HUES48 (cell line): Measurements from ENCODE around the gene AFAP1L2.

Source experiments
- H3K27ac ChIP-seq: one replicate; pipeline ENCODE4 v1.7.0; 2013; ENCODE audit warnings: low read depth, low read length, inconsistent platforms
- H3K27me3 ChIP-seq: 2 replicates; pipeline ENCODE4 v1.6.1; 2013; ENCODE audit warnings: mild to moderate bottlenecking, low read length; ENCODE audit not compliant: control insufficient read depth, insufficient read depth
- H3K36me3 ChIP-seq: 2 replicates; pipeline ENCODE4 v1.6.1; 2013; ENCODE audit warnings: low read length; ENCODE audit not compliant: control insufficient read depth, insufficient read depth
- H3K4me1 ChIP-seq: 2 replicates; pipeline ENCODE4 v1.6.1; 2013; ENCODE audit warnings: mild to moderate bottlenecking, low read length; ENCODE audit not compliant: control insufficient read depth, insufficient read depth
- H3K4me3 ChIP-seq: 2 replicates; pipeline ENCODE4 v1.5.1; 2013; ENCODE audit warnings: mild to moderate bottlenecking, low read depth, low read length
- H3K9ac ChIP-seq: 2 replicates; pipeline ENCODE4 v1.6.1; 2013; ENCODE audit warnings: mild to moderate bottlenecking, low read depth, low read length, moderate library complexity
- H3K9me3 ChIP-seq: 2 replicates; pipeline ENCODE4 v1.6.1; 2013; ENCODE audit warnings: low read length; ENCODE audit not compliant: control insufficient read depth, insufficient read depth

AFAP1L2 gene

DNA sequence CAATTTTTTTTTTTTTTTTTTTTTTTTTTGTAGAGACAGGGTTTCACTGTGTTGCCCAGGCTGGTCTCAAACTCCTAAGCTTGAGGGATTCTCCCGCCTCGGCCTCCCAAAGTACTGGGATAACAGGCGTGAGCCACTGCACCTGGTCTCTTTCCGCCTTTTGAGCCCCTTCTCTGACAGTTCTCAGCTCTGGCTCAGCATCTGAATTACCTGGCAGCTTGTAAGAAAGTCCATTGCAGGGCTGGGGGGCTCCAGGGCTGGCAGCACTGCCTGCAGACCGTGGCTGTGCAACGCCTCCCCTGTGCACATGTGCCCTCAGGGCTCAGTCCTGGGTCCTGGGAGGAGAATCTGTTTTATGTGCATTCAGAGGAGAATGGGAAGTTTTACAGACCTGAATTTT is 127.6 kb downstream of the AFAP1L2 start:
- Histone ChIP-seq H3K27me3 (no peaks in the 10 kb centered on the region), H3K9ac (no peak overlapping the region), H3K36me3 (no peaks in the 10 kb centered on the region), H3K9me3 (no peaks in the 10 kb centered on the region), H3K27ac (no peak overlapping the region), H3K4me3 (no peak overlapping the region), H3K4me1 (no peaks in the 10 kb centered on the region)

DNA sequence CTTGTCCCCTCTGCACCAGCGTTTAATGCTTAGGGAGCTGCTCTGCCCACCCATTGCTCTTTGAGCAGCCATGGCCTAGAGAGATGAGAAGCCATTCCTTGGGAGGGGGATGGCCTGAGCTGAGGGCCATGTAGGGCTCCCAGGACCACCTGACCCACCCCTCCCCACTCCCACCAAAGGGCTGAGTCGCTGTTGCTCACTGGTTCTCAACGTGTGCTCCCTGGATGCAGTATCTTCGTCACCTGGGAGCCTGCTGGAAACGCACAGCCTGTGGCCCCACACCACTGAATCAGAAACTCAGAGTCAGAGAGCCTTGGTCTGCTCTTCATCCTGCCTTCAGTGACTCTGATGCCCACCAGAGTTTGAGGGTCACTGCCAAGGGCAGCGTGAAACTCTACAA is 128.2 kb downstream of the AFAP1L2 start:
- no peaks in the 10 kb centered on the region for H3K27me3 ChIP-seq
- H3K27ac ChIP-seq = no peak overlapping the region
- no peaks in the 10 kb centered on the region for H3K4me1 ChIP-seq
- no peaks in the 10 kb centered on the region for H3K9me3 ChIP-seq
- no peaks in the 10 kb centered on the region for H3K36me3 ChIP-seq
- H3K4me3 ChIP-seq = no peak overlapping the region
- no peak overlapping the region for H3K9ac ChIP-seq

DNA sequence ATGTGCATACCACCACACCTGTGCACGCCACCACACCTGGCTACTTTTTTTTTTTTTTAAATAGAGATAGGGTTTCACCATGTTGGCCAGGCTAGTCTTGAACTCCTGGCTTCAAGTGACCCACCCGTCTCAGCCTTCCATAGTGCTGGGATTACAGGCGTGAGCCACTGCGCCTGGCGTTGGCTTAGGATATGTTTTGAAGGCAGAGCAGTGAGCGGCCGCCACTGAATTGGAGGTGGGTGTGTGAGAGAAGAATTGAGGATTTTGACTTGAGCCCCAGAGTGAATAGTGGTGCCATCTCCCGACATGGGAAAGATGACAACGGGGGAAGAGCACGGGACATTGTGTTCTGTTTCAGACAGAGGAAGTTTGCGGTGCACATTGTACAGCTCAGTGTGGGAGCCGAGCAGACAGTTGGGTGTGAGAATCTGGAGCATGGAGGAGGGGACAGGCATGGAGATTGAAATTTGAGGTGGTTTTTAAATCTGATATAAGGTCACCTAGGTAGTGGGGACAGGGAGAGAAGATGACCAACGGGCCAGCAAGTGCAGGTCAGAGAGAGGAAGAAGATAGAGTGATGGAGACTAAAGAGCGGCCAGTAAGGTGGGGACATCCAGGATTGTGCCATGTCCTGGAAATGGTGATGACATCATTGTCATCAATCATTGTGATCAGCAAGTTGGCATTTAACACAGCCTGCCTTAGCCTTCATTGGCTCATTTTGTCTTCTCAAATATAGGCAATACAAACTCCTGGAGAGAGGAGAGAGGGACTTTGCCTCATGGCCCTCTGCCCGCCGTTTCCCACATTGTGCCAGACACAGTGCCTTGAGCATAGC is 129.5 kb downstream of the AFAP1L2 start:
- no peaks in the 10 kb centered on the region for H3K36me3 ChIP-seq
- no peaks in the 10 kb centered on the region for H3K9me3 ChIP-seq
- H3K27ac ChIP-seq = no peak overlapping the region
- H3K27me3 ChIP-seq = no peaks in the 10 kb centered on the region
- H3K9ac ChIP-seq = no peak overlapping the region
- H3K4me1 ChIP-seq = no peaks in the 10 kb centered on the region
- no peak overlapping the region for H3K4me3 ChIP-seq

DNA sequence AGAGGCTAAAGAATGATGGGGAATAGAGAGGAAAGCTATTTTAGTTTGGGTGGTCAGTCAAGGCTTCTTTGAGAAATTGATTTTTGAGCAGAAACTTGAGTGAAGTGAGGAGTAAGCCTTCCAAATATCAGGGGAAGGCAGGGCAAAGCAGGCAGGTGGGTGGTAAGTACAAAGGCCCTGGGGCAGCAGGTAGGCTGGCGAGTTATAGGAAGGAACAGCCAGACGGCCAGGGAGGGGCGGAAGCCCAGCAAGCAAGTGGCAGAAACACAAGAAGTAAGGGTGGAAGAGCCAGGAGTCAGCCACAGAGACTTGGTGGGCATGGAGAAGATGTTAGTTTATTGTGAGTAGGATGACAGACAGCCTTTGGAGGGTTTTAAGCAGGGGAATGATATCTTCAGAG is 130.4 kb downstream of the AFAP1L2 start:
- no peaks in the 10 kb centered on the region for H3K36me3 ChIP-seq
- H3K9me3 ChIP-seq = no peaks in the 10 kb centered on the region
- H3K4me3 ChIP-seq = no peak overlapping the region
- no peaks in the 10 kb centered on the region for H3K27me3 ChIP-seq
- H3K9ac ChIP-seq = no peak overlapping the region
- H3K27ac ChIP-seq = no peak overlapping the region
- no peaks in the 10 kb centered on the region for H3K4me1 ChIP-seq

DNA sequence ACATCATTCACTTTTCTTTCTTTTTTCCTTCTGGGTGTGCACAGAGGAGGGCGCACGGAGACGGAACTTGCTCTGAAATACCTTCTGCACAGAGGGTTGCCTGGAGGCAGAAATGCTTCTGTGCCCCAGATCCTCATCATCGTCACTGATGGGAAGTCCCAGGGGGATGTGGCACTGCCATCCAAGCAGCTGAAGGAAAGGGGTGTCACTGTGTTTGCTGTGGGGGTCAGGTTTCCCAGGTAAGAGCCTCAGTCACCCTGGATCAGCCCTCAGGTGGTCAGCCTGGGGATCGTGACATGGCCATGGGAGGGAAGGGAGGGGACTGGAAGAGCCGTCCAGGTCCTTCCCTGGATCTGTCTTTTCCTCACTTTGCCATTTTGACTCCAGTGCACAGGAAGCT is 131.6 kb downstream of the AFAP1L2 start:
- Histone ChIP-seq H3K36me3 (no peaks in the 10 kb centered on the region), H3K9me3 (no peaks in the 10 kb centered on the region), H3K4me3 (no peak overlapping the region), H3K27ac (no peak overlapping the region), H3K9ac (no peak overlapping the region), H3K27me3 (no peaks in the 10 kb centered on the region), H3K4me1 (no peaks in the 10 kb centered on the region)

GRCh38 chr10:114271779-114272167 is 132.5 kb downstream of the AFAP1L2 start:
- no peaks in the 10 kb centered on the region for H3K27me3 ChIP-seq
- H3K36me3 ChIP-seq = no peaks in the 10 kb centered on the region
- no peak overlapping the region for H3K9ac ChIP-seq
- H3K4me3 ChIP-seq = no peak overlapping the region
- no peaks in the 10 kb centered on the region for H3K9me3 ChIP-seq
- no peak overlapping the region for H3K27ac ChIP-seq
- no peaks in the 10 kb centered on the region for H3K4me1 ChIP-seq

GRCh38 chr10:114271075-114271778 is 133.1 kb downstream of the AFAP1L2 start:
- no peak overlapping the region for H3K27ac ChIP-seq
- no peaks in the 10 kb centered on the region for H3K27me3 ChIP-seq
- H3K9me3 ChIP-seq = no peaks in the 10 kb centered on the region
- no peak overlapping the region for H3K9ac ChIP-seq
- H3K4me3 ChIP-seq = no peak overlapping the region
- H3K36me3 ChIP-seq = no peaks in the 10 kb centered on the region
- H3K4me1 ChIP-seq = no peaks in the 10 kb centered on the region

- no peaks in the 10 kb centered on the region for H3K36me3 ChIP-seq
- H3K9ac ChIP-seq = no peak overlapping the region
- H3K4me1 ChIP-seq = 0 out of 2 replicates have a peak, but pooled peaks cover 6% of the 10 kb centered on the region
- H3K27me3 ChIP-seq = no peaks in the 10 kb centered on the region
- H3K9me3 ChIP-seq = no peaks in the 10 kb centered on the region
- no peak overlapping the region for H3K27ac ChIP-seq
- H3K4me3 ChIP-seq = no peak overlapping the region
Measured at GRCh38 chr10:114266521-114266920, 137.8 kb downstream of the AFAP1L2 start.

DNA sequence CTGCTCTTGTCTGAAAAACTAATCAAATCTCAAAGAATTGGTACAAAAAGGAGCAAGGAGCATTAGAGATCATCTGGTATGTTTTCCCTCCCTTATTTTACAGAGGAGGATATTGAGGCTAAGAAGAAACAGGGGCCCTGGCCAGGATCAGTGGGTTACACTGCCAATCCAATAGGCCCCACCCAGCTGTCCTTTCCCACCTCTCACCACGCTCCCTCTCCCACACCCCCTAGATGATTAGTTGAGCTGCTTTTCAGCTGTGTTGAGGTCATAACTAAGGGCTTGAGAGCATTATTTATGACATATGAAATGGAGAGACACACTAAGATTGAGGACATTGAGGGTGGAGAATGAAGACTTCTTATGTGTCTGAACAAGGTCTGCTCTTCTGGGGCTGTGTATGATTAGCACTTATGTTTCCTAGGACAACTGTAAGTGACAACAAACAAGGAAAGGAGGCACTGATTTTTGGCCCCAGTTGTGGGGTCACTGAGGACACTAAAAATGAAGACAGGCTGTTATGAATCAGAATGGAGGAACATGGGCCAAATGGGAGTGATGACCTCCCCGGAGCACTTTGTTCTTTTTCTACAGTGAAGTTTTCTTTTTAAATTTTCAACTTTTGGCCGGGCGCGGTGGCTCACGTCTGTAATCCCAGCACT is 138.8 kb downstream of the AFAP1L2 start:
- no peaks in the 10 kb centered on the region for H3K27me3 ChIP-seq
- no peaks in the 10 kb centered on the region for H3K9me3 ChIP-seq
- H3K4me3 ChIP-seq = no peak overlapping the region
- no peak overlapping the region for H3K9ac ChIP-seq
- H3K36me3 ChIP-seq = no peaks in the 10 kb centered on the region
- 0 out of 2 replicates have a peak, but pooled peaks cover 6% of the 10 kb centered on the region for H3K4me1 ChIP-seq
- no peak overlapping the region for H3K27ac ChIP-seq

DNA sequence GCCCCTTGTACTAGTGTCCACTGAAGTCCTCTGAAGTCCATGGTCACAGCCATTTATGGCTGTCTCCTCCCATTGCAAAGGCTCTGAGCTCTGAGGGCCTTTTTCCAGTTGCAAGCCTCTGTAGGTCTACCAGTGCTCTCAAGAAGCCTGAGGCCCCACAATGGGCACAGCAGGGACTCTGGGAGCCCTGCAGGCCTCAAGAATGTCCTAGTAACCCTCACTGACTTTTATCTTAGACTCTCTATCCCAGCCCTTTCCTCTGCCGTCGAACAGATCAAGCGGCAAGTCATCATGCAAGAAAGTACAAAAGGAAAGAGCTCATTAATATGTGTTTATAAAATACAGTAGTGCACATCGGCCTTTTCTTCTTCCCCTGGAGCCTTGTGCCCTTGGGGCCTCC is 141.8 kb downstream of the AFAP1L2 start:
- Histone ChIP-seq H3K27ac (no peak overlapping the region), H3K36me3 (no peaks in the 10 kb centered on the region), H3K9ac (no peak overlapping the region), H3K4me3 (no peak overlapping the region), H3K9me3 (no peaks in the 10 kb centered on the region), H3K4me1 (0 out of 2 replicates have a peak, but pooled peaks cover 6% of the 10 kb centered on the region), H3K27me3 (no peaks in the 10 kb centered on the region)

DNA sequence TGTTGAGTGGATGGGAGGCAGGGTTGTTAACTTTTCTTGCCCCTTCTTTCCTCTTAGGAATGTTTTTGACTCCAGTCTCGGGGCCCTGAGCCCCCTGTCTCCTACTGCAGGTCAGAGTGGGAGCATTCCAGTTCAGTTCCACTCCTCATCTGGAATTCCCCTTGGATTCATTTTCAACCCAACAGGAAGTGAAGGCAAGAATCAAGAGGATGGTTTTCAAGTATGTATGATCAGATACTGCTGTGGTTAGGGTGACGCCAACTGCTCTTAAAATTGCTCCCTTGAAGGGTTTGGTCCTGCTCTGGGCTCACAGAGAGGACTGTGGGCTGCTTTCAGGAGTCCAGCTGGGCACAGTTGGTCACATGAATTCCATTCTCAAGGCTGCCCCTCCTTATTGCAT is 143.2 kb downstream of the AFAP1L2 start:
- H3K27ac ChIP-seq = no peak overlapping the region
- H3K36me3 ChIP-seq = no peaks in the 10 kb centered on the region
- no peak overlapping the region for H3K9ac ChIP-seq
- no peaks in the 10 kb centered on the region for H3K9me3 ChIP-seq
- 0 out of 2 replicates have a peak, but pooled peaks cover 6% of the 10 kb centered on the region for H3K4me1 ChIP-seq
- no peaks in the 10 kb centered on the region for H3K27me3 ChIP-seq
- H3K4me3 ChIP-seq = no peak overlapping the region
